BE2C (cell line): ENCODE measurements around the gene BABAM2.

Source experiments
- DNase-seq: peaks from one replicate; pipeline ENCODE4 v3.0.0-alpha.2; 2020
- H3K27me3 ChIP-seq: fragments of 250-450 bp; sonication (Bioruptor Pico); 2 replicates; pipeline ENCODE4 v1.5.1; 2020; ENCODE audit warnings: mild to moderate bottlenecking
- H3K36me3 ChIP-seq: fragments of 250-450 bp; sonication (Bioruptor Pico); 2 replicates; pipeline ENCODE4 v1.5.1; 2020; ENCODE audit warnings: mild to moderate bottlenecking
- H3K4me1 ChIP-seq: fragments of 250-450 bp; sonication (Bioruptor Pico); 2 replicates; pipeline ENCODE4 v1.5.1; 2020
- H3K4me3 ChIP-seq: 2 replicates; pipeline ENCODE4 v1.5.1; 2011; ENCODE audit warnings: low read depth, low read length
- H3K9me3 ChIP-seq: fragments of 250-450 bp; sonication (Bioruptor Pico); 2 replicates; pipeline ENCODE4 v1.5.1; 2020
- CTCF ChIP-seq: IDR thresholded peaks from 2 replicates; pipeline ENCODE4 v1.5.1; 2012; ENCODE audit warnings: mild to moderate bottlenecking, low read depth, low read length

Gene BABAM2

GRCh38 chr2:28135324-28135723 is 244.8 kb downstream of the BABAM2 start:
- DNase-seq = no peak
- Histone ChIP-seq H3K4me1 (peaks cover 4% of the 10 kb centered on the region), H3K4me3 (no peak overlapping the region), H3K36me3 (no peaks in the 10 kb centered on the region), H3K9me3 (no peaks in the 10 kb centered on the region), H3K27me3 (no peaks in the 10 kb centered on the region)
- TF ChIP-seq CTCF = no peak

- Histone ChIP-seq H3K9me3 (no peaks in the 10 kb centered on the region), H3K4me3 (no peak overlapping the region), H3K4me1 (no peaks in the 10 kb centered on the region; the same call in 1 of the 2 replicates), H3K36me3 (no peaks in the 10 kb centered on the region), H3K27me3 (no peaks in the 10 kb centered on the region)
- no peak for DNase-seq
- no peak for TF ChIP-seq CTCF
Observed at GRCh38 chr2:28135799-28136198, 245.3 kb downstream of the BABAM2 start.

GRCh38 chr2:28136556-28136955 is 246.0 kb downstream of the BABAM2 start:
- no peak overlapping the region for H3K4me3 ChIP-seq
- DNase-seq = no peak
- no peaks in the 10 kb centered on the region for H3K27me3 ChIP-seq
- no peaks in the 10 kb centered on the region for H3K36me3 ChIP-seq
- H3K4me1 ChIP-seq = no peaks in the 10 kb centered on the region; the same call in 1 of the 2 replicates
- TF ChIP-seq CTCF = no peak
- H3K9me3 ChIP-seq = no peaks in the 10 kb centered on the region

GRCh38 chr2:28137221-28137620 is 246.7 kb downstream of the BABAM2 start:
- Histone ChIP-seq H3K4me3 (no peak overlapping the region), H3K27me3 (no peaks in the 10 kb centered on the region), H3K9me3 (no peaks in the 10 kb centered on the region), H3K36me3 (no peaks in the 10 kb centered on the region), H3K4me1 (no peaks in the 10 kb centered on the region; the same call in 1 of the 2 replicates)
- DNase-seq = no peak
- no peak for TF ChIP-seq CTCF

- no peak overlapping the region for H3K4me3 ChIP-seq
- no peaks in the 10 kb centered on the region for H3K9me3 ChIP-seq
- no peaks in the 10 kb centered on the region for H3K36me3 ChIP-seq
- no peaks in the 10 kb centered on the region for H3K27me3 ChIP-seq
- TF ChIP-seq CTCF = no peak
- no peak for DNase-seq
- H3K4me1 ChIP-seq = no peaks in the 10 kb centered on the region
Observed at GRCh38 chr2:28142386-28142785, 251.9 kb downstream of the BABAM2 start.

- DNase-seq = no peak
- Histone ChIP-seq H3K36me3 (no peaks in the 10 kb centered on the region), H3K9me3 (no peaks in the 10 kb centered on the region), H3K4me1 (no peaks in the 10 kb centered on the region; the same call in 1 of the 2 replicates), H3K27me3 (no peaks in the 10 kb centered on the region), H3K4me3 (no peak overlapping the region)
- TF ChIP-seq CTCF = no peak
Observed at GRCh38 chr2:28148000-28148399, 257.5 kb downstream of the BABAM2 start.
